Stimulated activated CD8-positive, alpha-beta memory T cell treated with anti-CD3 and anti-CD28 coated beads, Interleukin-15, amount 100 ng/mL, for 1 hour (primary cell): ENCODE measurements around the gene TNFRSF21.
"Not testable (repeated sequence)": the region's sequence is repeated elsewhere in the genome, so short reads cannot be mapped to it uniquely, and the experiment has no call there.

Source experiments
- DNase-seq: peaks from one replicate; pipeline ENCODE4 v3.0.0-alpha.2; 2020; ENCODE audit warnings: low read depth

Gene TNFRSF21

DNA sequence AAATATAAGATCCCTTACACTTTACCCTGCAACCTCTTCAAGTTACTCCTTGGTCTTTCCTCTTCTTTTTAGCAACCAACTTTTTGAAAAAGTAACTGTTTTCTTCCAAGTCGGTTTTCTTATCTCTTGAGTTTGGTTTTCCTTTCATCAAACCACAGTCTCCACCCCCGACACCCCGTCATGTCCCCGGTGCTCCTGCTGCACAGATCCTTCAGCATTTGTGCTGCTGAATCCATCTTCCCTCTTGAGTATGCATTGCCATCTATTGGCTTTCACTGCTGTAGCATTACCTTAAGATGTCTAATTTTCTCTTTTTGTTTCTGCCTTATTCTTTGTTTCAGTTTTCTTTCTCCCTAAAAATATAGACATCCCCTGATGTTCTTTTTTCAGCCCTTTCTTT is 11.9 kb upstream of the TNFRSF21 start:
- no peak for DNase-seq

DNA sequence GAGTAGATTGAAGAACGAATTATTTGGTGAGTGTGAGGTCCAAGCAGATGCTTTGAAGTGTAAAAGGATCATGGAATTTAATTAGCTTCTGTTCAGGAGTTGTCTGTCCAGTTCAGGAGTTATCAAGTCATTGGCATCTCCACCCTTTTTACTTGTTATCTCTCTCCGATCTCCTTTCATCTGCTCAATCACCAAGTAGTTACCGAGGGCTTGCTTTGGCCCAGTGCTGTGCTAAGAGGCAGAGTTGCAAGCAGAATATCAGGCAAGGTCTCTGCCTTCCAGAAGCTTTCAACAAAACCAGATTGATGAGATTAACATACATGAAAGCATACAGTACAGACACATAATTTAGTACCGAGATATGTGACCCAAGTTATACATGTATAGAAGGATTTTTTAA is 10.2 kb upstream of the TNFRSF21 start:
- no peak for DNase-seq

DNA sequence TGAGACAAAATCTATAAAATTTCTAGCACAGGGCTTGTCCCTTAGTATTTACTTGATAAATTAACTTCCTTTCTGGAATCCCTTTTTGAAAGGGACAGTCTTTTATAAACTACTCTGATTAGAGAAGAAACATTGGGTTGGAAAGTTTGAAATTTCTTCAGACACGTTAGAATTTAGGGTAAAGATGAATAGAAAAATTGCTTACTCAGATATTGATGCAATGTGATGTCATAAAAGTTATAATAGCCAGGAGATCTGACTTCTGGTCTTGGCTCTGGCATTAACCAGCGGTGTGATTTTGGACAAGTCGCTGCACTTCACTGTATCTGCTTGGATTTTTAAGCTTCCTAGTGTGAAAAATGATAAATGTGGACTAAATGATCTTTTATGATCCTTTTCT is 9.7 kb upstream of the TNFRSF21 start:
- no peak for DNase-seq

DNA sequence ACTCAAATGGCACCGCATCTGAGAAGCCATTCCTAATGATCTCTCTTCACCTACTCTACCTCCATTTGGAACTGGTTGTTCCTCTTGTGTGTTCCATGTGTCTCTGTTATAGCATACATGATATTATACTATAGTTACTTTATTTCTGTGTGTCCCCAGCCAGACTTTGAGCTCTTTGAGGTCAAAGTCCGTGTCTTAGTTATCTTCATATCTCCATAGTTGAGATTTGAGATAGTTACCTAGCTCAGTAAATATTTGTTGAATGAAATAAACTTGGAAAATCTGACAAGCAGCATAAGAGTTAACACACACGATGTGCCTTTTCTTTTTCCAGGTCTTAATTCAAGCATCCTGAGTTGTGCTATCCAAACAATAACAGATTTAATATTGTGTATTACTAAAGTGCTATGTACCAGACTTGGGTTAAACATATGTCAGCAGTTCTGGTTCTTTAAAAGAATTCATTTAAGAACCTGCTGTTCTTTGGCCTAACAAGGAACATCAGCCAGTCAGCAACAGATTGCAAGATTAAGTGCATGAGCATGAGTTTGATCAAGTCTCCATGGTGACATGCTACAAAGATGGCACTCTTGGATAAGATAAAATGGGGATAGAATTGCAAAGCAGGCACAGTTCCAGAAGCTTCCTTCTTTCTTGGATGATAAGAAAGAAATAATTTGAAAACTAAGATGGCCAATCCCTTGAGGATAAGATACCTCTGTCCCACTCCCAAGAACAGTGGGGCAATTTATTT is 8.7 kb upstream of the TNFRSF21 start:
- no peak for DNase-seq

DNA sequence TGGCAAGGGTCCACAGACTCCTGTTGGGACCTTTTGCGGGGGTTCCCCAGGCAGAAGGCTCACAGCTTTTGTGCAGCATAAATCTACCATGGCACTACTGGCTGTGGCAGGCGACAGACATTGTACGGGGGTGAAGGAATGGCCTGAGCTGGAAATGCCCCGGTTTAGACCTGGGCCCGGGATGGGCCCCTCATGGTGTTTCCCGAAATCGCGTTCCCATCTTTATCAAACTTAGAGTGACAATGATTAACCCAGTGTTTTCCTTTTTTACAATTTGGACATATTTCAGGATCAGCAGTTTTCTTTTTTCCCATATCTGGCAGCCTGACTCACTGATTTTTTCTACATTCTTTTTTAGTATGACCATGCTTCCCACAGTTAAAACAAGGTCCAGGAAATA is 5.5 kb upstream of the TNFRSF21 start:
- DNase-seq: not testable (repeated sequence)

DNA sequence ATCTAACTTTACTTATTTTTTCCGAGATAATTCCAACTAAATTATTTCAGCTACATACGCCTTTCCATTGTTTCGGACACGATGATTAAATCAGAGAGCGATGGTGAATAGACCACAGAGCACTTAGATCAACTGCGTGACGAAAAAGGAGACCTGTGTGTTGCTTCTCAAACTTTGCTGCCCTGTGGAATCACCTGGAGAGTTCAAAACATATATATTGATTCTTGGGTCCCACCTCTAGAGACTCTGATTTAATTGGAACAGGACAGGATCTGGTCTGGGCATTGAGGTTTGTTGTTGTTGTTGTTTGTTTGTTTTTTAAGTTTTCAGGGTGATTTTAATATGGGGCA is 401 bp upstream of the TNFRSF21 start:
- DNase-seq: no peak

DNA sequence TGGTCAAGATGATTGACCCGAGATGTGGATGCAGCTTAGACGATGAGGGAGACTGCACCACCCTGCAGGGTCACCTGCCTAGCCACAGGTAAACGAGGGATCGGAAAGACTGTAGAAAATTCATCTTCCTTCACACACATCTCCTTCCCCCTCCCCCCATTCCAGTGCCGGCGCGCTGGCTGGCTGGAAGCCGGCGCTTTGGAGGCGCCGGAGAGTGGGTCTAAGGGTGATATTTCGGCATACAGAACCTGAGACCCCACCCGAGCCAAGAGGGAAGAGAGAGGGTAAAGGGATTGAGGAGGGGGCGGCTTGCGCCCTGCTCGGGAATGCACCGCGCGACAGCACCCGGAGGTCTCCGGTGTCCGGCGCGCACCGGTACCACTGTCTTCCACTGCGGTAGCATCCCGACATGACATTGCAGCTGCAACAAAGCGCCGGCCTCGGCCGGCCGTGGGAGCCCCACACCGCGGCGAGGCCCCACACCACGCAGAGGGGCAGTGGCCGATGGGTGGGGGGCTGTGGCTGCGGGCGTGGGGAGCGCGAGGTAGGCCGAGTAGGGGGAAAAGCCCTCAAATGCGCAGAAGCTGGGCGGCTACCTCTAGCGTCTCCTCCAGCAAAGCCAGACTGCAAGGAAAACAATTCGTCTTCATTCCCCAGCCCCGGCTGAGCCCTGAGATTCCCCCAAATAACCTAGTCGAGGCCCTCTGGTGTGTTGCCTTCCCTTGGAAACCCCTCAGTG is 984 bp downstream of the TNFRSF21 start:
- DNase-seq: no peak

DNA sequence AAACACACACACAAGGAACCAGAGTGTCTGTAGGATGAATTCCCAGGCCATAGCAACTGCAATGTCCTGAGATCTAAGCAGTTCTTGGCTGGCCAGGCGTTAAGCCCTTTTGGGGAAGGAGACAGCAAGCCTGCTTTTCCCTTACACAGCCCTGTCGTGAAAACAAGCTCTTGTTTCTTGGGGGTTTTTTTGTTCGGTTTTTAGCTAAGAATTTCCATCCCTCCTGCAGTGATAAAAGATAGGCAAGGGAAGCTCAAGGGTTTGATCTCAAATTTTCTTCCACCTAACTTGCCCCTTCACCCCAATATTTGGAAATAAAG is 1.5 kb downstream of the TNFRSF21 start:
- DNase-seq: no peak

DNA sequence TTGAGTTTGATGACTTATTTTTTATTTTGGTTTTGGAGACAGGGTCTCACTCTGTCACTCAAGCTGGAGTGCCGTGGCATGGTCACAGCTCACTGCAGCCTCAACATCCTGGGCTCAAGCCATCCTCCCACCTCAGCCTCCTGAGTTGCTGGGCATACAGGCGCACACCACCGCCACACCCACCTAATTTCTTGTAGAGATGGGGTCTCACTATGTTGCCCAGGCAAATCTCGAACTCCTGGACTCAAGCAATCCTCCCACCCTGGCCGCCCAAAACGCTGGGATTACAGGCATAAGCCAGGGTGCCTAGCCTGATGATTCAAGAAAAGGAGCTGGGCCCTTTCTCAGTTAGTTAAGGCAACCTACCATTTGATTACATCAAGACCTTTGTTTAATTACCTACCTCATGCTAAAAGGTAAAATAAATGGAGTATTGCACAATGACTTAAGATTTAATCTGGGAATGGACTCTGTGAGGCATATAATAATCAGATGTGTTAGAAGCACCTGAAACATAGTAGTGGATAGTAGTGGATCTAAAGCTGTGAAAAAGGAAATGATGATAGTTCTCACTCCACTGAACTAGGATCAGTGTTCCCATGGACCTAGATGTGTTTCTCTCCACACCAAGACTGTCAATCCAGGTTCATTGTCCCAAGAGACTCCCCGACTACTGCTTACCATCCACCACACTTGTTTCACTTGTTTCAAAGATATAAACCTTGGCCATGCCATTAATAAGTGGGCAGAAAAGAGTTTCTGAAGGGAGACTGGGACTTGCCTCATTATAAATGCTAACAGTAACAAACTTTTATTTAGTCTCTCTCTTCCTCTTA is 2.1 kb downstream of the TNFRSF21 start:
- no peak for DNase-seq

DNA sequence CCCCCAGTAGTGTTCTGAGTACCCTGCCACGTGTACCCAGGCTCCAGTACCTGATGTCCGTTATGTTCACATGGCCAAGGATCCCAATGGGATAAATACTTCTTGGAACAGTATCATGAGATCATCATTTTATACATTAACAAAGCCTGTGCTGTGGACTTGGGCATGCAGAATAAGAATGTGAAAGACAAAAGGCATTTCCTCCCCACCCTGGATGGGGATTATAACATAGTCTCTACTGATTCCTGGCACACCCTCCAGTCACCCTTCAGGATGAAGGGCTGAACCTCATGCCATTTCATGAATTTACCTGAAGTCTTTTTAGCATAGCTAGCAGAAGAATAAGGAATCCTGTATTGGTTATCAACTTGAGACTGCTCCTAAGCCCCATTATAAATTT is 2.8 kb downstream of the TNFRSF21 start:
- DNase-seq: no peak

DNA sequence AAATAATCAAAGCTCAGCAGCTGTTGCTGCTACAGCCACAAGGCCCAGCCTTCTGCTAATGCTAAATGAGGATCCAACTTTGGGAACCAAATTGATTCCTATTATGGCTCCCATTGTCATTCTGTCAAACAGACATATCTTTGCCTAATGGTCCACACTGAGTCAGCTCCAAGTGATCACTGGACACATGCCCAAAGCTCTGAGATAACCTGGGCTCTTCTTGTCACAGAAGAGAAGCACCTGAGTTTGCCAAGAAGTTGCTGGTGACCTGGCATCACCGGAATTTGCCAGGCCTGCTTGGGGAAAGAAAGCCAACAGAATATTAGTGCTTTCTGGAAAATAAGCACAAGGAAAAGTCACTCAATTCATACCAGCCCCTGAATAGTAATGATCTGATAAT is 5.8 kb downstream of the TNFRSF21 start:
- no peak for DNase-seq

DNA sequence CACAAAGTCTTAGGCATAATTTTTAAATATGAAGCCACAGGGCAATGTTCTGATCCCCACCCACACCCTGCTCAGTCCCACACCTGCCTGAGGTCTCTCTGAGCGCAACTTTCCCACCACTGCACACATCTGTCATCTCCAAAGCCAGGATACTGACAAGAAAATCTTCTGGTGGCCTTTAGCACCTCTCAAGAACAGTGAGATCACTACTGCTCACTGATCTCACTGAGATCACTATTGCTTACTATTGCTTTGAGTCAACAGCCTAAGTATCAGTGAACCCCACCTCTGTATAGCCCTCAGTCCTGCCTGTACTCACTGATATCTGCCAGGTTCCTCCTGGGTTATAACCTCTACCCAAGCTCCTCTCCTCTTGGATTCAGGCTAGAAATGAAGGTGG is 6.4 kb downstream of the TNFRSF21 start:
- no peak for DNase-seq

DNA sequence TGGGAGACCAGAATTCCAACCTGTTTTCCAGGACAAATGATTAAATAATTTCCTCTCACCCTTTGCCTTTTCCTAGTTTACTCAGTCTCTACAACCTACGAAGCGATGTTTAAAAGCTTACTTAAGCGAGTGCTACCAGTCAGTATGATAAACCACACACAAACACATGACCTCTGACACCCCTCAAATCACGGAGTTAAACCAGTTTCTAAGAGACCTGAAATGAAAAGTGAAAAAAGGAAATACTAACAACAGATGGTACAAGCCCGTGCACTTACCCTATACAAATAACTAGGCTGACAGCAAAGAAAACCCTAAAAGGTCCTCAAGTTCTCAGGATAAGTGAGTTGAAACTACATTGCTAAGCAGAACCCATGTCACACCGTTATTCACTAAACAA is 7.7 kb downstream of the TNFRSF21 start:
- DNase-seq: no peak

DNA sequence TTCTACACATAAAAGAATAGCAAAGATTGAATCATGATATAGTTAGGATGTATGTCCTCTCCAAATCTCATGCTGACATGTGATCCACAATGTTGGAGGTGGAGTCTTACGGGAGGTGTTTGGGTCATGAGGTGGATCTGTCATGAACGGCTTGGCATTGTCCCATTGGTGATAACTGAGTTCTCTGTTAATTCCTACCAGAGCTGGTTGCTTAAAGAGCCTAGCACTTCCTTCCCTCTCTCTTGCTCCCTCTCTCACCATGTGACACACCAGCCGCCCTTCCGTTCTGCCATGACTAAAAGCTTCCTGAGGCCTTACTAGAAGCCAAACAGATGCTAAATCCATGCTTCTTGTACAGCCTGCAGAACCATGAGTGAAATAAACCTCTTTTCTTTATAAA is 8.3 kb downstream of the TNFRSF21 start:
- DNase-seq: no peak

DNA sequence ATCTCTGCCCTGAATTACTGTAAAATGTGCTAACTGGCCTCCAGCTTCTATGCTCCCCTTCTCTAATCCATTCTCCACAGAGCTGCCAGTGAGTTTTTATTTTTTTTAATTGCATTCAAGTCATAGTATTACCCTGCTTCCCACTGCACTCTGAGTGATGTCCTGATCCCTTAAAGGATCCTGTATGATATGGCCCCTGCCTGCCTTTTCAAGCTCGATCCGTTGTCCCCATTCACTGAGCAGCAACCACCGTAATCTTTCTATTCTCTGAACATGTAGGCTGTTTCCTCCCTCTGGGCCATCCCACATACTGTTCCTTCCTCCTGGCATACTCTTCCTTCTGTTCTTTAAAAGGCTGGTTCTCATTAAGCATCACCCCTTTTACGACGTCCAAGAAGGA is 9.3 kb downstream of the TNFRSF21 start:
- no peak for DNase-seq

DNA sequence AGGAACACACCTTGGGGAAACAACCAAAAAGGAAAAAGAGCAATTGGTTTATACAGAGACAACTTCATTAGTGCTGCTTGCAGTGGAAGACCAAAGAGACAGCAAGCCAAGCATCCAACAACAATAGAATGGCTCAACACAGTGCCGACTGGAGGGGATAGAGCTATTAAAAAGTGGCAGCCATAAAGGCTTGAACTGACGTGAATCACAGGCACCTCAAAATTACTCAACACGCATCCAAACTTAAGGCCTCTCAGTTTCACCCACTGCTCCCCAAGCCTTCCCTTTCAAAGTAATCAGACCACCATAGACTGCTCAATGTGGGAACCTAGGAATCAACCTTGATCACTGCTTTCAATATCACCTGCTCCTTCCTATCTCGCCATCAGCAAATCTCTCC is 9.7 kb downstream of the TNFRSF21 start:
- no peak for DNase-seq

DNA sequence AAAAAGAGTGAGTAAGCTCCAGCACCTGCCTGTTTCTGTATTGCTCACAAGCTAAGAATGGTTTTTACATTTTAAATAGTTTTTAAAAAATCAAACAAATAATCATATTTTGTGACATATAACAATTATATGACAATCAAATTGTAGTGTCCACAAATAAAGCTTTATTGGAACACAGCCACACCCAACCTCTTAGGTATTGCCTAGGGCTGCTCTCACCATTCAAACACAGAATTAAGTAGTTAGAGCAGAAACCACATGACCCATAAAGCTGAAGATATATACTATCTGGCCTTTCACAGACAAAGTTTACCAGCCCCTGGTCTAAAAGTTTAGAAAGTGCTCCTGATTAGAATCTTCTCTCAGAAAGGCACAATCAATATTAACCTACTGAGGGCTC is 11.2 kb downstream of the TNFRSF21 start:
- DNase-seq: no peak

DNA sequence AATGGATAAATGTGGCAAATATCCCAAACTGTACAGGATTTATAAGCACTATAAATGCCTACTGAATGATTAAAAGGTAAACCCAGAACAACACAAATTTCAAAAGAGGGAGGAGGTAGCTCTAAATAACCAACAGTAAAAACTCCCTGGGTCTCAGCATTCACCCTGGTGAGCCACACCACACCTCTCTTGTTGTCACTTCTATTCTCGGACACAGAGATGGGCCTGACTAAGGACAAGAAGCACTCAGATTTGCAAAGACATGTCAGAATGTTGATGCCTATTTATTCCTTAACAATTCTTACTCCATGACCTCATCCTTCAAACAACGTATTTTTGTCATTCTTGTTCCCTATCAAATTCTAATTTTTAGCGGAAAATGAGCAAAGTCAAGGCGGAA is 14.7 kb downstream of the TNFRSF21 start:
- DNase-seq: no peak

DNA sequence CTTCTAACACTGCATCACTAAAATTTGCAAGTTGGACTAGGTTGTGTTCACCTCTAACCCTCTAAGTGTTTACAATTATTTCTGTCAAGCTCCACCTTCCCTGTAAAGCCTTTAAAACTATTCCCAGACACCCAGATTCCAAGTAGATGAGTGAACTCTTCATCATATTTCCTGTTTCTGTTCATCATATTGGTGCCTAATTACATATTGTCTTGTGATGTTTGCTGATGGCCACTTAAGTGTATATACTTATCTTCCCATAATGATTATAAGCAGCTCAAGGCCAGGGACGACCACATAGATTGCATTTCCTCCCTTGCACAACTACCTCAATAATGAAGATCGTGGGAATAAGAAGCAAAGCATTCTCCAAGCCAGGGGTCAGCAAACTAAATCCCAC is 16.8 kb downstream of the TNFRSF21 start:
- DNase-seq: no peak

DNA sequence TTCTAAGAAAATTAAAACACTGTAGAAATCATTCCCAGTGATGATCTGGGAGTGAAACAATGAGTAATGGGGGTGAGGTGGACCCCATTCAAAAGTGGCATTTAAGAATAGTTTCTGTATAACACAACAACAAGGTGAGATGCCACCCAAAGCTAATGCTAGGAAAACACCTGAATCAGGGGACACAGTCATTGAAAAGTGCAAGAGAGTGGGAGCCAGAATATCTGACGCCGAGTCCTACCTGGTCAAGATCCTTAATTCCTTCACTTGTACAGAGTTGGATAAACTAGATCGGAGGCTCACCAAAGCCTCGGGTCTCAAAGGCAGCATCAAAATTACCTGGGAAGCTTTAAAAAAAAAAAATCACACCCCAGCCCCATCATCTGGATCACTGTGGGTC is 17.7 kb downstream of the TNFRSF21 start:
- DNase-seq: no peak

DNA sequence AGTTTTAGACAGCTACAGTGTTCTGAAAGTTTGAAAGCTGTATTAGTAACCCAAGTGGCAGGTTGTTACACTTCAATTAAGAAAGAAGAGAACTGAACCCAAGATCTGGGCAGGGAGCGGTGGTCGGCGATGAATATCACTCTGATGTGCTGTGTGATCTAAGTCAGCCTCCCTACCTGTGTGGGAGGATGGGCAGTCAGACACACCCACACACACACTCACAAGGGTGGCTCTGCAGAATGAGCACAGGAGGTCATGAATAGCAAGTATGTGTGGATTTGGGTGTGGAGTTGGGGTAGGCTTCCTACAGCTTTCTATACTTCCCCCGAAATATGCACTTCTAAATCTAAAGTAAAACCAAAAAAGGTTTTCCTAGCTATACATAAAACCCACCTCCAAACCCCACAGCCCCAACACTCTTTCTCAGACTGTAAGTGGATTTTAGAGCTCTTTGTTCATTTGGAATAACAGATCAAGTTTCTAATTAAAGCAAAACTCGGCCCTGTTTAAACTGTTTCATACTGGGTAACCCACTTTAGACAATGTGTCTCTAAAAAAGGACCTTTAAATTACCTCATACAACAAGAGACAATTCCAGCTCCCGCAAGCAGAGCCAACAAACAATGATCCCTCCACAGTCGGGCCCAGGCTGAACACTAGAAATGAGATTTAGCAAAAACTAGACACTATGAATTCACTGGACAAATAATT is 19.4 kb downstream of the TNFRSF21 start:
- DNase-seq: no peak

DNA sequence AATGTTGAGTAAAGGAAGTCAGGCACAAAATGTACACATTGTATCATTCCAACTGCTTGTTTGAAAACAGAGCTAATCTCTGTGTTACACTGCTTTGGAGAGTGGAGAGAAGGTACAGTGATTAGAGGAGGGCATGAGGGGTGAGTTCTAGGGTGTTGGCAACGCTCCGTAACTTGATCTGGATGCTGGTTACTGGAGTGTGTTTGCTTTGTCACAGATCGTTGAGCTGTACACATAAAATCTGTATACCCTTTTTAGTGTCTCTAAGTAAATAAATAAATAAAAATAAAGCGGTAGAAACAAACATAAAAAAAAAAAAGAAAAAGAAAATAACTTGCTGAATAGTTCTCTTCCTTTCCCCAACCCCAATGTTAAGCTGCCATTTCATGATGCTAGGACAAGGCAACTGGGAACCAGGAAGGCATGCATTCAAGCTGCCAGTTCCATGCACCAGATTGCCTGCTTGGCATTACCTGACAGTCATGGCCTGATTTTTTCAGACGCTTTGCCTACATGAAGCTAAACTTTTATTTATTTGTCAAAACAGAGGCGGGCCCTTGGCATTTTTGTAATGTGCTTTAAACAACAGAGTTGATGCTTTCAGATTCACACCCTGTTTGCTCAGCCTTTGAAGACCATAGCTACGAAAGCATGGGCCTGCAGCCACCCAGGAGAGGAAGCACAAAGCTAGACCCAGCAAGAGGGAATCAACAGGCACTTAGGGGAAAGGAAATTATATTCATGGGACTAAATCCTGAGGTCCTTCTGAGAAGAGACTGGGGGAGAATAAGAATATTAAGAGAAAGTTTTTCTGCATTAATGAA is 21.2 kb downstream of the TNFRSF21 start:
- no peak for DNase-seq
